Endometrial microvascular endothelial cells (primary cell): ENCODE measurements around the gene APBA2. TPM values are rescaled to one million over a fixed set of nuclear protein-coding genes. Genes with fewer than 3 reads are reported as not detected.

Experiments used
- in situ Hi-C: cut with HindIII; loops from 2 replicates; pipeline ENCODE4 v1.10.0; 2017; ENCODE audit warnings: low sequenced_read_pairs, low pct_unique_long_range_greater_than_20kb; ENCODE audit errors: inconsistent ontology term
- total RNA-seq: library from RNA; depleted of rRNA; stranded (reverse); fragments of >200 nt; gene quantifications from one replicate; pipeline ENCODE4 v1.2.3, GENCODE V29; 2015; ENCODE audit errors: inconsistent ontology term

Gene APBA2
- total RNA-seq, 1 donor from 2014 or later, result 18.6 TPM

GRCh38 chr15:29128671-29129070 is 242.9 kb downstream of the APBA2 start:
- in situ Hi-C loops, result no loop called here

- in situ Hi-C loops, result no loop called here
Measured at GRCh38 chr15:29129221-29129620, 243.4 kb downstream of the APBA2 start.

DNA sequence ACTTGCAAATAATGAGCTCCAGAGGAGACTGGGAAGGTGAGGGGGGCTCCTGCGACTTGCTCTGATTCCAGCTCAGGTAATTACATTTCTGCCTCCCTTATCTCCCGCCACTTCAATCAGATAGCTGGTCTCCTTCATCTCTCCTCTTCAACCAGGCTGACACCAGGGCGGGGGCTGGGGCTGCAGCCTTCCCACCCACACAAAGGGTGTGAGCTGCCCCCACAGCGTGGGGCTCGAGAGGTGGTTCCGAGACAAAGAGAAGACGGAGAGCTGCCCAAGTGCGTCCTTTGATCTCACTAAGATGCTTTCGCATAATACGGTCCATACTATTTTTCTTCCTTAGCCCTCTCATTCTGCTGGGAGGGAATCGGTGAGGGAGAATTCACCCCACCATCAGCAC is 244.2 kb downstream of the APBA2 start:
- in situ Hi-C loops, result no loop called here

DNA sequence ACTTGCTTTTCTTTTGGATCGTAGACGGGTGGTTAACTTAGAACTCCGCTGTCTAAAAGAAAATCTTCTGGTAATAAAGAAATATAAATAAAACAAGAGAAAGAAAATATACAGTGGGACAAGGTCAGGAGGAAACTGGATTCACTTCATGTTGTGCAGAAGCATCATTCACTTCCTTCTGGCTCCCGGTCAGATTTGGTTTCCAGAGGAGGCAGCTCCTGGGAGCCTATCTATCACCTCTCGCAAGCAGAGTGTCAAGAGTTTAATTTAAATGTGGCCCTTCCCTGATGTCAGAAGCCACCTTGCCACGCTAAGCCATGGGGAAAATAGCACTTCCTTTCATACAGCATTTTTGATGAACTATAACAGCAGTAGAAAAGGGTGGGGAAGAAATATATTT is 244.7 kb downstream of the APBA2 start:
- in situ Hi-C loops, result no loop called here

DNA sequence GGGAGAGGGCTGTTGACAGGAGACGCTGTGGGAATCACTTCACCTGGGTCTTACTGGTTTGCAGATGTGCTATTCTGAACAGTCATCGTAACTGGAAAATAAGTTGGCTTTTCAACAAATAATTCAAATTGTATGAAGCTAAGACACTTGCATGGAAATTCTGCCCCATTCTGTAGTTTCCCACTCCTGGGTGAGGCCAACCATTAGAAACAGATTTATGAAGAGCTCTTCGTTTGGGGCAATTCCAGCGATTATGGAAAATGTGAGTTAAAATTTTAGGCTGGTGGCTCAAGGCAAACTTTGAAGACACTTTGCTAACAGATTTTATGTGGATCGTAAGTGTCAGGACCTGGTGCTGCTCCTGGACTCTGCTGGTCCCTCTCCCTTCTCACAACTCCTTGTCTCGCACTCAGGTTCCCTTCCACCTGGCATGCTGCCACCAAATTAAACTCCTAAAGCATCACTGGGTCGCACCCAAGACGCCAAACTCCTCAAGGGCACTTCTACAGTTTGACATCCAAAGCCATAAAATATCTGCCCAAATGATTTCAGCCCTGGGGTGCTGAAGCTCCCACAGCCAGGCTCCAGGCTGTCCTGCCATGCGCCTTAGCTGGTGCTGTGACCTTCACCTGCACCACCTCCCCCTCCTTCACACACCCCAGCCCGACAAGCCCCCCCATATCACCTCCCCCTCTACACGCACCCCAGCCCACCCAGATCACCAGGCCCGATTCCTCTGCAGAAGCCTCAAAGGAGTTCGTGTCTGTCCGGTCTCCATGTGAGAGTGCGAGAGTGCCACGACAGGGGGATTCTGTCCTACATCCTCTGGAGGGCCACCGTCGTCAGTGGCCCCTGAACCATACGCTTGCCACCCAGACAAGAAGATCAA is 245.4 kb downstream of the APBA2 start:
- in situ Hi-C loops, result no loop called here

- in situ Hi-C loops, result no loop called here
Measured at GRCh38 chr15:29131840-29132420, 246.2 kb downstream of the APBA2 start.

GRCh38 chr15:29132735-29133181 is 247.0 kb downstream of the APBA2 start:
- in situ Hi-C loops, result no loop called here

DNA sequence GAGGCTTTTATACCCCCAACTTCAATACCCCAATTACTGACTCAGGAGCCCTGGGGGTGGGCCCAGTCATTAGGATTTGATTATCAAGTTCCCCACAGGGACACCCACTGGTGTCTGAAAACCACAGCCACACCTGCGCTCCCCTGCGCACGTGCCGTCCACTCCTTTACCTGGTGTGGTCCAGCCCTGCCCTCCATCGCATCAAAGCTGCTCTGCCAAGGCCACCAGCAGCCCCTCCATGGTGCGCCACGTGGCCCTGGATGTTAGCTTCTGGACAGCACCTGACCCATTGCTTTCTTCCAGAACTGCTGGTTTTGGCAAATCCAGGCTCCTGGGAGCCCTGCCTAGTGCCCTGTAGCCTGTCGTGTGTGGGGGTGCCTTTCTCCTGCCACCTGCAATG is 247.5 kb downstream of the APBA2 start:
- in situ Hi-C loops, result no loop called here

- in situ Hi-C loops, result no loop called here
Measured at GRCh38 chr15:29133791-29134190, 248.0 kb downstream of the APBA2 start.

- in situ Hi-C loops, result no loop called here
Measured at GRCh38 chr15:29134239-29134638, 248.5 kb downstream of the APBA2 start.

- in situ Hi-C loops, result no loop called here
Measured at GRCh38 chr15:29134641-29135308, 249.0 kb downstream of the APBA2 start.

GRCh38 chr15:29135309-29135657 is 249.5 kb downstream of the APBA2 start:
- in situ Hi-C loops, result no loop called here

GRCh38 chr15:29135702-29136646 is 250.2 kb downstream of the APBA2 start:
- in situ Hi-C loops, result no loop called here

- in situ Hi-C loops, result no loop called here
Measured at GRCh38 chr15:29138260-29138659, 252.5 kb downstream of the APBA2 start.

DNA sequence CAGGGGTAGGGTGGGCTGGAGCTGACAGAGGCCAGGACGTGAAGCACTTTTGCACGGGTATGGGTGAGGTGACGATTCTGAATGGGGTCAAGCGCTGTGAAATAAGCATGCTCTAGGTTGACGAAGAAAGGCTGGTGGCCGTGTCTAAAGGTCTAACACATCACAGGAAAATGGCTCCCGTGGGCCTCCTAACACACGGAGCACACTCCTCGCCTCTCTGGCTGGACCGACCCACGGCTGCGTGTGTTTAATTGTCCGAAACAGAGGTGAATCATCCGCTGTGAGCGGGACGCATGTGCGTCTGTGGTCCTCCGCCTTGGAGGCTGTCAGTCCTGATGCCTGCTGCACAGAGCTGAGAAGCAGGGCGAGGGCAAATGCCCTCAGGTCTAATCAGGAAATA is 253.3 kb downstream of the APBA2 start:
- in situ Hi-C loops, result no loop called here

DNA sequence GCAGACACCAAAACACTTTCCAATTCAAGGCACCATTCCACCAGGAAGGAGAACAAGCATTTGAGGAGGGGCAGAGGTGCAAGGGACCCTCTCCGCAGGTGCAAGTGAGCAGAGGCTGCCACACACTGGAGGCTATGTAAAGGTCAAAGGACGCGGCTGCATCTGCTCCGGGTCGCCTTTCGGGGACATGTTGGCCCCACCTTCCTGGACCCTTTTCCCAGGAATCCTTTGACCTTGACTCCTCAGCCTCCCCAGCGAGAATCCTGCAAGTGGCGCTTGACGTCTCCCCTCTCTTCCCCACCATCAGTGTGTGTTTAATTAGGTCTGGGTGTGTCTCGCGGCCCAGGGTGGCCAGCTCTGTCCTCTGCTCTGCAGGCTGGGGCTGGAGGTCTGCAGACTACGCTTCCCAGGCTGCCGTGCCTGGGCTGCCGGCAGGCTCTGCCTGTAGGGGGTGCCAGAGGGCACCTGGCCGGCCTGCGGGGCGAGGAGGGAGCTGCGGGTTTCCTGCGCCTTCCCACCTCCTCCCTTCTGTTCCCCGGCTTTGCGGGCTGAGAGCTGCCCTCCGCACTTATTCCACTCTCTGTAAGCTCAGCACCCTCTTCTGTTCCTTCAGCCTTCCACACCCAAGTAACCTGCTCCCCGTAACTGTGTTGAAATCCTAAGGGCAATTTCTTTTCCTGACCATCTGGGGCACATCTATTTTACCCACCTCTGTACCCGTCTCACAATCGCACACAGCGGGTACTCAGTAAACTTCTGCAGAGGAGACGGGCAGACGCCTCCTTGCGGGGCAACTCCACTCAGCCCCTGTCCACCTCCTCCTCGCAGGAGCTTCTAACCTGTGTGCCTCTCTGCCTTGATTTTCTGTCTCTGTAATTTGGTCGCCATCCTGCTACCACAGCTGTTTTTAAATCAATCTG is 254.0 kb downstream of the APBA2 start:
- in situ Hi-C loops, result no loop called here

- in situ Hi-C loops, result no loop called here
Measured at GRCh38 chr15:29140475-29141307, 254.9 kb downstream of the APBA2 start.
